Stimulated activated CD8-positive, alpha-beta memory T cell treated with anti-CD3 and anti-CD28 coated beads, Interleukin-12 subunit alpha, Interleukin-12 subunit beta, amount 100 ng/mL, for 4 hours (primary cell): ENCODE data around the gene TK2.
"Not testable (repeated sequence)": the region's sequence is repeated elsewhere in the genome, so short reads cannot be mapped to it uniquely, and the experiment has no call there.

Experiments
- DNase-seq: peaks from one replicate; pipeline ENCODE4 v3.0.0-alpha.2; 2020; ENCODE audit warnings: low read depth

TK2 gene

DNA sequence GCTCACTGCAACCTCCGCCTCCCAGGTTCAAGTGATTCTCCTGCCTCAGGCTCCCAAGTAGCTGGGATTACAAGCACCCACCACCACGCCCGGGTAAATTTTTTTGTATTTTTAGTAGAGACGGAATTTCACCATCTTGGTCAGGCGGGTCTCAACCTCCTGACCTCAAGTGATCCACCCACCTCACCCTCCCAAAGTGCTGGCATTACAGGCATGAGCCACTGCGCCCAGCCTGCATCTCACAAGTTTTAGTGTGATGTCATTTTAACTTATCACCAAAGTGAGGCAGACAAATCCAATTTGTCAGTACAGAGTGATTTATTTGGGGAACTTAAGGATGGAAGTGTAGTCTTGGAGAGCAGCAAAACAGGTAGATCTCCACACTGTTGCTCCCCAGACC lies 83.3 kb downstream of the TK2 start:
- DNase-seq: not testable (repeated sequence)

DNA sequence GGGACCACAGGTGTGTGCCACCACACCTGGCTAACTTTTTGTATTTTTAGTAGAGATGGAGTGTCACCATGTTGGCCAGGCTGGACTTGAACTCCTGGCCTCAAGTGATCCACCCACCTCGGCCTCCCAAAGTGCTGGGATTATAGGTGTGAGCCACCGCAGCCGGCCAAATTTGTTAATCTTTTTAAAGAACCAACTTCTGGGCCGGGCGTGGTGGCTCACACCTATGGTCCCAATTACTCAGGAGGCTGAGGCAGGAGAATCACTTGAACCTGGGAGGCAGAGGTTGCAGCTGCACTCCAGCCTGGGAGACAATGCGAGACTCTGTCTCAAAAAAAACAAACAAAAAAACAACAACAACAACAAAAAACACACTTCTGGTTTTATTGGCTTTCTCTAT lies 84.0 kb downstream of the TK2 start:
- not testable (repeated sequence) for DNase-seq

- no peak for DNase-seq
Measured at GRCh38 chr16:66462912-66463311, 87.0 kb downstream of the TK2 start.

DNA sequence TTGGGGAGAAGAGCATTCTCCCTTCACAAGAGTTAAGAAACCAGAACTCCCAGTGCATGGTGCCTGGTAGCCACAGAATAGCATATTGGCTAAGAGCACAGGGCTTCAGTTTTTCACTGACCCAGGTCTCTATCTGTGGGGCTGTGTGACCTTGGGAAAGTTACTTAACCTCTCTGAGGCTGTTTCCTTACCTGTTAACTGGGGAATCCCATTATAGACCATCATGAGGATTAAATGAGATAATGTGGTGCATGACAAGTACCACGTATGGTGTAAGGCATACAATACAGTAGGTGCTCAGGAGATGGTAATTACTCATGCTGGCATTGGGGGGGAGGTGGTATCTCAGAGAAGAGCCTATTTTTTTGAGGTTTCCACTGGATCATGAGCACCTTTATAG lies 89.2 kb downstream of the TK2 start:
- no peak for DNase-seq

DNA sequence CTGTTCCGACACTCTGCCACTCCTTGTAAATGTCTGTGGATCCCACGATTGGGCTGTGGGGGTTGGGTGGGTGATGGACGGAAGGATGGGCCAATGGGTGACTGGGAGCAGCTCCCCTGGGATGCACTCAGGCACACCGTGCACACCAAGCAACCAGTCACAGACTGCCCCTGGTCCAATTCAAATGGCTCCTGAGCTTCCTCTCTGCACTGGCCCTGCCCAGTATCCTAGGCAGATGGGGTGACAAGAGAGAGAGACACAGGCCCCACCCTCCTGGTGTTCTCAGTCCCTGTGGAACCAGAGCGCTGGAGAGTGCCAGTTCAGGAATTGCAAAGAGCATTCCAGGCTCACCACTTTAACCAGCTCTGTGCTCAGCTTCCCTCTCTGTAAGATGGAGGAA lies 90.0 kb downstream of the TK2 start:
- DNase-seq: no peak

- no peak for DNase-seq
Measured at GRCh38 chr16:66458853-66459252, 91.1 kb downstream of the TK2 start.

DNA sequence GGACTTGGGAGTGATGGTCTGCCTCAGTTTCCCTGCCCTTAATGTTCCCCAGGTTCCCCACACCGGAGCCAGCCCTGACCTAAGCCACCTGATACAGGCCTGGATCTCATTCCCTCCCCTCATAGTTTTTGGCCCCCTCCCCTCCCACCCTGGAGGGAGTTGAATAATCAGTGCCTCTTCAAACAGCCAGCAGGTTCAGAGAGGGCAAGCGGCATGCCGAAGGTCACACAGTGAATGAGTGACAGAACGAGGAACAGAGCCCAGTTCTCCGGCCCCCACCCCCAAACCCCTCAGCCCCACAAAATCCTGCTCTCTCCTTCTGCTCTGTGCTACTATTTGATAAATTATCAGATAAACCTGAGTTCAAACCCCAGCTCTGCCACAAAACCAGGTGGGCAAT lies 91.6 kb downstream of the TK2 start:
- DNase-seq: no peak
